Stimulated activated naive CD4-positive, alpha-beta T cell treated with Interleukin-2 at 50 U/mL for 16 hours (primary cell): Measurements from ENCODE around the gene MDH1B.

Source experiments
- DNase-seq: peaks from one replicate; lab custom pipeline; 2025; lab: John Stamatoyannopoulos, UW

Gene MDH1B

DNA sequence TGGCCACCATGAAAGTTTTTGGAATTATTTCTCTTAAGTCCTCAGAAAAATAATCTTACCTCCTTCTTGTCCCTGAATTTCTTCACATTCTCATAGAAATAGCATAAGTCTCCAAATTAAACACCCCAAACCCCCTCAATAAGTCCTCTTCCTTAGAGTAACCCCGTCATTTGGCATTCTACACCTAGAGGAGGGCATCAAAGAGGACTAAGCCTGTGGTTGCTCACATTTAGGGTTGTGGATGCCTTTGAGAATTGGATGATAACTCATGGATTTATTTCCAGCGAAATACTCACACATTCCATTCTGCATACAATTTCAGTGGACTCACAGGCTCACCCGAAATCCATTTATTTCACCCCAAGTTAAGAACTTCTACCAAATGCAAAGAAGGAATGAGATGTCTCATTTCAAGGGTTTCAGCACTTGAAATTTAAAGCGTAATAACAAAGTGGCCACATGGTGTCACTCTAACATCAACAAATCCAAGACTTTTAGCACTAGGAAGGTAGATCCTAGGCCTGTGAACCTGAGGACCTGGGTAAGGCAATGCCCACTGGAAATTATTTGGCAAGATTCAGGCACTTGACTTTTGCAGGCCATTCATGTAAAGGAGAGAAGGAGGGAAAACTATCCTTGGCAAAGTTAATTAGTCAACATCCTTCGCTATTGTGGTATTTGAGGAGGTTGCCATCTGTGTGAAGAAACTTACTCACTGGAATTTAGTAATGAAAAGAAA lies 71.6 kb downstream of the MDH1B start:
- DNase-seq = no peak

DNA sequence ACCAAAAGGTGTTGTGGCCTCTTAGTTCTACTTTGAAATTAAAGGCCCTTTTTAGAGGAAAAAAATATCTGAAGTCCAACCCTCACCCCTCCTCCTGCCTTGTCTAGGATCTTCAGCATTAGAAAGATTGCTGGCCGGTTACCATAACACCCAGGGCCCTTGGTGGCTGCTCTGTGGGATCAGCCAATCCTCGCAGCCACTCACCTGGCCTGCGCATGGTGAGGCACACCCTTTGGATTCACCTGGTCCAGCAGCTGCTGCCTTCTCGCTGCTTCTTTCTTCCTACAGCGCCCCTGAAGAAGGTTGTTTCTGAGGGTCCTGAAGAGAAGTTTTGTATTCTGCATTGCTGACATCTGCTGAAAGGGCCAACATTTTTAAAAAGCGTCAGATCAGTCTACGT lies 72.2 kb downstream of the MDH1B start:
- DNase-seq = no peak

DNA sequence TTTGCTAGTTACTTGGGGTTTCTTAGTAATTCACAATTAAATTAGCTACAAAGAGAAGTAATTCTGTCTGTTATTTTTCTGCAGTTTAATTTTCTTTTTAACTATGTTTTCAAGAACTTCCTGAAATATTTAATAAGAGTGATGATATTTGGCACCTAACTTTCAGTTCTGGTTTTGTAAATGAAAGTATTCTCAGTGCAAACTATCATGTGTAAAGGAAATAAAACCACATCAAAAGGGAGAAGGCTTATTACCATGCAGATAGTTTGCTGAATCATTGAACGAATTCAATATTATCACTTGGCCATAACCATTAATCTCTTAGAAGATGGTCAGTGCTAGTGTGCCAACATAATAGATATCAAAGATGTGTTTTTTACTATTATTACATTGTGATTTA lies 76.1 kb downstream of the MDH1B start:
- no peak for DNase-seq

DNA sequence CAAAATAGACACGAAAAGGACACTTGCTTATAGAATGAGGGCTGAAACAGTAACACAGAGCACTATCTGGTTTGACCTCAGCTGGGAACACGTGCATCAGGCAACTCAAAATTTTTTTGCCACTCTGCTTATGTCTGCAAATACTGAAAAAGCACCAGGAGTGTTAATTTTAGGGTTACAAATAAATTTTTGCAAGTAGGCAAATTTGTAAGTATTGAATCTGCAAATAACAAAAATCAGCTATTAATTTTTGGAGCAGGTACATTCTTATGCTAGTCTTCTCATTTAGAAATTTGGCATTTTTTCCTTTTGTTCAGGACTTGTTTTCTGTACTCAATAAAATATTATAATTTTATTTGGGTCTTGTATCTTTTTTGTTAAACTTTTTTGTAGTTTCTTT lies 76.7 kb downstream of the MDH1B start:
- DNase-seq = no peak
